A549 (cell line): ENCODE results near the gene NAT8L.

Experiments
- CTCF ChIP-seq: fragments of >200 bp; sonication (Bioruptor Twin); formaldehyde crosslinking; IDR thresholded peaks from 3 replicates; pipeline ENCODE4 v1.5.1; 2016
- EP300 ChIP-seq, 2 experiments: fragments of >200 bp; sonication (Bioruptor Twin); formaldehyde crosslinking; IDR thresholded peaks; 2 replicates in 1 of 2; 3 replicates in 1 of 2; pipeline ENCODE4 v1.6.1; 2016 to 2017
- REST ChIP-seq: fragments of 200-600 bp; sonication (generic); IDR thresholded peaks from 2 replicates; pipeline ENCODE4 v1.6.1; 2016; ENCODE audit warnings: antibody characterized with exemption, mild to moderate bottlenecking, moderate library complexity

- TF ChIP-seq REST (no peak), CTCF (no peak), EP300 (IDR thresholded peaks at IDR 0.05) (no peak)
Observed at GRCh38 chr4:2045518-2045951, 13.6 kb upstream of the NAT8L start.
